Neural cell (in vitro differentiated cells): ENCODE measurements around the gene EHHADH. TPM values are rescaled to one million over a fixed set of nuclear protein-coding genes. Genes with fewer than 3 reads are reported as not detected.

Source experiments
- H2AFZ ChIP-seq: fragments of 200-600, 300-800 bp; sonication (generic), shearing (Covaris generic); 2 replicates; pipeline ENCODE4 v1.6.0; 2014; ENCODE audit warnings: low read depth, mild to moderate bottlenecking, antibody characterized with exemption, low read length, moderate library complexity
- H3F3A ChIP-seq: fragments of 200-600 bp; shearing (Covaris generic); 2 replicates; pipeline ENCODE4 v1.6.1; 2016; ENCODE audit warnings: mild to moderate bottlenecking, moderate library complexity, mixed read lengths, antibody characterized with exemption, low read length; ENCODE audit not compliant: insufficient read depth, poor library complexity, severe bottlenecking
- H3K27ac ChIP-seq: fragments of 200-600, 300-800 bp; sonication (generic), shearing (Covaris generic); 2 replicates; pipeline ENCODE4 v1.5.1; 2014; ENCODE audit warnings: mild to moderate bottlenecking, low read length, moderate library complexity
- H3K27me3 ChIP-seq: fragments of 300-800, 200-600 bp; sonication (generic), shearing (Covaris generic); 2 replicates; pipeline ENCODE4 v1.6.0; 2014; ENCODE audit warnings: mild to moderate bottlenecking, low read depth, low read length, moderate library complexity; ENCODE audit not compliant: insufficient read depth
- H3K36me3 ChIP-seq: fragments of 300-800, 200-600 bp; sonication (generic), shearing (Covaris generic); 2 replicates; pipeline ENCODE4 v1.5.1; 2014; ENCODE audit warnings: mild to moderate bottlenecking, antibody characterized with exemption, low read length, moderate library complexity; ENCODE audit not compliant: insufficient read depth
- H3K4me2 ChIP-seq: fragments of 300-800, 200-600 bp; sonication (generic), shearing (Covaris generic); 2 replicates; pipeline ENCODE4 v1.6.0; 2014; ENCODE audit warnings: mild to moderate bottlenecking, low read length
- H3K4me3 ChIP-seq: fragments of 300-800, 200-600 bp; sonication (generic), shearing (Covaris generic); 2 replicates; pipeline ENCODE4 v1.5.1; 2014; ENCODE audit warnings: mild to moderate bottlenecking, low read length, moderate library complexity
- H3K79me2 ChIP-seq: fragments of 200-600 bp; shearing (Covaris generic); replicated peaks from 2 replicates; pipeline ENCODE4 v1.6.0; 2014; ENCODE audit warnings: mild to moderate bottlenecking, low read length, moderate library complexity; ENCODE audit not compliant: insufficient read depth
- H3K9ac ChIP-seq: fragments of 300-800, 200-600 bp; sonication (generic), shearing (Covaris generic); 2 replicates; pipeline ENCODE4 v1.6.1; 2016; ENCODE audit warnings: mild to moderate bottlenecking, low read length, mixed read lengths
- H3K9me2 ChIP-seq: fragments of 200-600 bp; shearing (Covaris generic); 2 replicates; pipeline ENCODE4 v1.6.1; 2016; ENCODE audit warnings: mild to moderate bottlenecking, low read length, mixed read lengths; ENCODE audit not compliant: insufficient read depth
- H3K9me3 ChIP-seq: fragments of 200-600, 300-800 bp; sonication (generic), shearing (Covaris generic); 2 replicates; pipeline ENCODE4 v1.6.1; 2016; ENCODE audit warnings: mild to moderate bottlenecking, mixed run types, low read length, moderate library complexity, mixed read lengths
- H4K20me1 ChIP-seq: fragments of 200-600 bp; shearing (Covaris generic); 2 replicates; pipeline ENCODE4 v1.6.1; 2016; ENCODE audit warnings: mild to moderate bottlenecking, mixed run types; ENCODE audit not compliant: insufficient read depth
- CTCF ChIP-seq: fragments of 450-650 bp; IDR thresholded peaks from 2 replicates; pipeline ENCODE4 v1.5.1; 2014; ENCODE audit warnings: antibody characterized with exemption, mild to moderate bottlenecking, moderate library complexity; ENCODE audit not compliant: poor library complexity, severe bottlenecking
- EP300 ChIP-seq: fragments of 450-650 bp; conservative IDR thresholded peaks from 2 replicates; pipeline ENCODE4 v1.6.1; 2014; ENCODE audit warnings: antibody characterized with exemption, mild to moderate bottlenecking, moderate library complexity; ENCODE audit not compliant: poor library complexity, severe bottlenecking
- EZH2 ChIP-seq: fragments of 200-600, 300-800 bp; shearing (Covaris generic), sonication (generic); IDR thresholded peaks from 2 replicates; pipeline ENCODE4 v1.6.1; 2014; ENCODE audit warnings: antibody characterized with exemption, low read length, borderline replicate concordance, mild to moderate bottlenecking; ENCODE audit not compliant: insufficient read depth, poor library complexity, severe bottlenecking
- MXI1 ChIP-seq: fragments of 450-650 bp; conservative IDR thresholded peaks from 2 replicates; pipeline ENCODE4 v1.6.1; 2014; ENCODE audit warnings: antibody characterized with exemption, mild to moderate bottlenecking; ENCODE audit not compliant: poor library complexity, severe bottlenecking
- POLR2AphosphoS5 ChIP-seq: IDR thresholded peaks from 2 replicates; pipeline ENCODE4 v1.6.1; 2012
- RAD21 ChIP-seq: fragments of 450-650 bp; conservative IDR thresholded peaks from 2 replicates; pipeline ENCODE4 v1.6.1; 2014; ENCODE audit warnings: antibody characterized with exemption, mild to moderate bottlenecking, moderate library complexity
- REST ChIP-seq: IDR thresholded peaks from 2 replicates; pipeline ENCODE4 v1.6.1; 2012; ENCODE audit warnings: borderline replicate concordance
- SMC3 ChIP-seq: fragments of 450-650 bp; conservative IDR thresholded peaks from 2 replicates; pipeline ENCODE4 v1.6.1; 2014; ENCODE audit warnings: antibody characterized with exemption, mild to moderate bottlenecking, moderate library complexity; ENCODE audit not compliant: poor library complexity
- TAF1 ChIP-seq: IDR thresholded peaks from 2 replicates; pipeline ENCODE4 v1.6.1; 2012; ENCODE audit warnings: low read depth
- polyA plus RNA-seq: library from polyadenylated mRNA; depleted of rRNA; stranded (reverse); fragments of >200 nt; gene quantifications from 2 replicates; pipeline ENCODE4 v1.2.3, GENCODE V29; 2014

The EHHADH gene
- polyA plus RNA-seq, 1 donor from 2014 or later, result 2.0 TPM

- Histone ChIP-seq H3K27ac (no peak overlapping the region), H3K9me3 (no peaks in the 10 kb centered on the region), H3K4me3 (no peak overlapping the region), H3K79me2 (no peaks in the 10 kb centered on the region), H2AFZ (no peak overlapping the region), H3K9ac (no peak overlapping the region), H3F3A (no peaks in the 10 kb centered on the region), H3K9me2 (no peaks in the 10 kb centered on the region), H4K20me1 (no peaks in the 10 kb centered on the region), H3K4me2 (no peak overlapping the region), H3K36me3 (no peaks in the 10 kb centered on the region), H3K27me3 (no peaks in the 10 kb centered on the region)
- TF ChIP-seq POLR2AphosphoS5 (no peak), RAD21 (no peak), TAF1 (no peak), CTCF (no peak), REST (no peak), EP300 (no peak), MXI1 (no peak), SMC3 (no peak), EZH2 (no peak)
Observed at GRCh38 chr3:185216607-185216958, 37.3 kb downstream of the EHHADH start.

- Histone ChIP-seq H4K20me1 (no peaks in the 10 kb centered on the region), H3K79me2 (no peaks in the 10 kb centered on the region), H3K9ac (no peak overlapping the region), H3K4me3 (no peak overlapping the region), H3K27ac (no peak overlapping the region), H3K27me3 (no peaks in the 10 kb centered on the region), H3K4me2 (no peak overlapping the region), H3K9me2 (no peaks in the 10 kb centered on the region), H3K36me3 (no peaks in the 10 kb centered on the region), H2AFZ (no peak overlapping the region), H3K9me3 (no peaks in the 10 kb centered on the region), H3F3A (no peaks in the 10 kb centered on the region)
- TF ChIP-seq SMC3, result peak; percentile 74
- no peak for TF ChIP-seq EZH2
- TF ChIP-seq RAD21, result peak; percentile 77
- TF ChIP-seq CTCF, result peak; percentile 73
Observed at GRCh38 chr3:185215873-185216606, 37.8 kb downstream of the EHHADH start.
